Astrocyte of the spinal cord (primary cell): Measurements from ENCODE around the gene ENAH.

Experiments
- DNase-seq: peaks from one replicate; pipeline ENCODE4 v3.0.0; 2011; ENCODE audit warnings: low read depth, low spot score
- H3K4me3 ChIP-seq: 2 replicates; pipeline ENCODE4 v1.5.1; 2011; ENCODE audit warnings: low read depth, mild to moderate bottlenecking, low read length, moderate library complexity
- CTCF ChIP-seq: IDR thresholded peaks from 2 replicates; pipeline ENCODE4 v1.5.1; 2012; ENCODE audit warnings: low read depth, mild to moderate bottlenecking, low read length, inconsistent platforms
- in situ Hi-C: cut with HindIII; loops from 2 replicates; pipeline ENCODE4 v1.10.0; 2017; ENCODE audit warnings: low sequenced_read_pairs

The ENAH gene

GRCh38 chr1:225655509-225656258 lies 2.8 kb upstream of the ENAH start:
- in situ Hi-C loops: no loop called here
- no peak for TF ChIP-seq CTCF
- DNase-seq: peak; percentile 98
- H3K4me3 ChIP-seq: no peak overlapping the region

- DNase-seq: no peak
- in situ Hi-C loops: no loop called here
- TF ChIP-seq CTCF: no peak
- H3K4me3 ChIP-seq: no peak overlapping the region
Measured at GRCh38 chr1:225654688-225655508, 2.0 kb upstream of the ENAH start.

GRCh38 chr1:225654277-225654597 lies 1.3 kb upstream of the ENAH start:
- in situ Hi-C loops: no loop called here
- no peak for DNase-seq
- H3K4me3 ChIP-seq: peak overlapping the region; percentile 92
- no peak for TF ChIP-seq CTCF

GRCh38 chr1:225653463-225654276 lies 747 bp upstream of the ENAH start:
- no peak for TF ChIP-seq CTCF
- peak; percentile 81 for DNase-seq
- in situ Hi-C loops: no loop called here
- peak overlapping the region; percentile 92 for H3K4me3 ChIP-seq

GRCh38 chr1:225651872-225652728 lies 823 bp downstream of the ENAH start:
- DNase-seq: peak; percentile 38
- no peak for TF ChIP-seq CTCF
- peak overlapping the region; percentile 92 for H3K4me3 ChIP-seq

More at GRCh38 chr1:225651872-225652728, 823 bp downstream of the ENAH start:
- in situ Hi-C loops: no loop called here
